Fibroblast of lung (primary cell): ENCODE results near the gene CLEC11A.

ENCODE experiments used
- EZH2 ChIP-seq: IDR thresholded peaks from 2 replicates; pipeline ENCODE4 v1.5.1; 2012; ENCODE audit warnings: low read length, control low read depth, mild to moderate bottlenecking; ENCODE audit errors: missing control alignments
- TF ChIP-seq, protein P1 (sequence below), 2 donors: IDR thresholded peaks in 1 of 2; conservative IDR thresholded peaks in 1 of 2; 1 replicate in 1 of 2; 2 replicates in 1 of 2; pipeline ENCODE4 v1.5.1; 2011 to 2012; ENCODE audit warnings: low read length in 2 of 2, control low read depth in 1 of 2, inconsistent platforms in 1 of 2, low read depth in 1 of 2, mild to moderate bottlenecking in 1 of 2

DNA sequence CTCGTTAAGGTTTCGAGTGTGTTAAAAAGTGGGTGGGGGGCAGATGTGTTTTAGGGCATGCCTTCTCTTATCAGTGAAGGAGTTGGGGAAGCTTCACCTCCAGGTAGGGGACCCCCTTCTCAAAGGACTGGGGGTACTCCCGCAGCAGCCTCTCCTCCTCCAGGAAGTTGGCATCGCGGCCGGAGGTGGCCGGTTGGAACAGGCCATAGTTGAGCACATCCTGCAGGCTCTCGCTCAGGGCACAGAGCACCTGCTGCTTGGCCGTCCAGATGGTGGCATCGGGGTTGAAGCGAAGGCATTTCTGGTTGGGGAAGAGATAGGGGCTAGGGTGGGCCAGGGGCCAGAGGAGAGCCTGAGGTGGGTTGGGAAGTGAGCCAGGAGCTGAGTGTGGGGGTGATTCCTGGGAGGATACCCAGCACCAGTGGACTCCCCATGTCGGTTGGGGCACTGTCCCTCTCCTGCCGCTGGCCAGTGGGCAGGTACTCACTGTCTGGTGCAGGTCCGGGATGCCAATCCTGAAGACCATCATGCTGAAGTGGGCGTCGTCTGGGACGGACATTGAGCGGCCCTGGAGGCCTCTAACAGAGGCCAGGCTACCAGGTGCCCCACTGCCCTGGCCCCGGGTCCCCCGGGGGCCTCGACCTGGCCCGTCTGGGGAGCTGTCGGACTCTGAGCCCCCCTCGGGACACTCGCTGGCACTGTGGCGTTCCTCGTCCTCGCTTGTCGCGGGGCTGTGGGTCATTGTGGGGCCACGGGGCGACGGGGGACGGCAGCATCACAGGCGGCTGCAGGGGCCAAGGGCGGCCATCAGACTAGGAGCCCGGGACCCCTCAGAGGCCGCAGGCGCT is 6.8 kb upstream of the CLEC11A start:
- TF ChIP-seq, protein P1, sequence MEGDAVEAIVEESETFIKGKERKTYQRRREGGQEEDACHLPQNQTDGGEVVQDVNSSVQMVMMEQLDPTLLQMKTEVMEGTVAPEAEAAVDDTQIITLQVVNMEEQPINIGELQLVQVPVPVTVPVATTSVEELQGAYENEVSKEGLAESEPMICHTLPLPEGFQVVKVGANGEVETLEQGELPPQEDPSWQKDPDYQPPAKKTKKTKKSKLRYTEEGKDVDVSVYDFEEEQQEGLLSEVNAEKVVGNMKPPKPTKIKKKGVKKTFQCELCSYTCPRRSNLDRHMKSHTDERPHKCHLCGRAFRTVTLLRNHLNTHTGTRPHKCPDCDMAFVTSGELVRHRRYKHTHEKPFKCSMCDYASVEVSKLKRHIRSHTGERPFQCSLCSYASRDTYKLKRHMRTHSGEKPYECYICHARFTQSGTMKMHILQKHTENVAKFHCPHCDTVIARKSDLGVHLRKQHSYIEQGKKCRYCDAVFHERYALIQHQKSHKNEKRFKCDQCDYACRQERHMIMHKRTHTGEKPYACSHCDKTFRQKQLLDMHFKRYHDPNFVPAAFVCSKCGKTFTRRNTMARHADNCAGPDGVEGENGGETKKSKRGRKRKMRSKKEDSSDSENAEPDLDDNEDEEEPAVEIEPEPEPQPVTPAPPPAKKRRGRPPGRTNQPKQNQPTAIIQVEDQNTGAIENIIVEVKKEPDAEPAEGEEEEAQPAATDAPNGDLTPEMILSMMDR (conservative IDR thresholded peaks at IDR 0.05 in 1 of 2, IDR thresholded peaks at IDR 0.05 in 1 of 2; ENCODE audit: low read depth in 1 of 2, low read length in 2 of 2) = no peak
- no peak for TF ChIP-seq EZH2
